ENCODE results near the gene PTPRB.

Gene PTPRB

GRCh38 chr12:70590549-70591226 is 46.5 kb downstream of the PTPRB start:
- FAIRE-seq, result no peak

DNA sequence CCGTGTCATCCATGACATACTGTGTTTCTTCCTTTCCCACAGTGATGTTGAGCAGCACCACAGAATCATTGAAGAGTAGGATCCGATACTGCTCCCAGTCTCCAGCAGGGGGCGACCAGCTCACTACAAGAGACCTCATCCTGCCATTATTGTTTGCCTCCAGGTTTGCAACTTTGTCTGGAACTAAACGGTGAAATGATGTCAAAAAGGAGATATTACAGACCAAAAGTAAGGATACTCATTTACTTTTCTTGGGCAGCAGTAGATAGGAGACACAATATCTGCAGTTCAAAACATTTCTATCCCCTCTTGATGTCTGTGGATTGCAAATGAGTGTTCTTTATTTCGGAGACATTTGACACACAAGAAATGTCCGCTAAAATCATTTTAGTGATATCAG is 47.2 kb downstream of the PTPRB start:
- FAIRE-seq, result no peak

- FAIRE-seq, result no peak
These were observed 52.9 kb downstream of the PTPRB start for GRCh38 chr12:70584332-70584731.

DNA sequence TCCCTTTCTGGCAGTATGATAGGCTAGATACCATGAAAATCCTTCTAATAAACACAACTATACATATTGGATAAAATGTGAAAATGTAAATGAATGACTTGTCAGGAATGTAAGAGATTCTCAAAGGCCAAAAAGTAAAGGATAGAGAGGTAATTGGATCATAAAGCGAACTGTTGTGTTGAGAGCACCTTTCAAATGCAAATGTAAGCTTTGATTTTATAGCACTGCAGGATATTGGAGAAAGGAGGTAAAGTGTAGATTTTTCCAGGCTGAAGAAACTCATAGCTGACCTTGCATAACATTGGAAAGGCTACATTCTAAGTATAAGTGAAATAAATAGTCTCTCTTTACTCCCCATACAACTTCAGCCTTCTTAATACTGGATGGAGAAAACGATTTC is 54.0 kb downstream of the PTPRB start:
- FAIRE-seq, result no peak

- no peak for FAIRE-seq
These were observed 56.0 kb downstream of the PTPRB start for GRCh38 chr12:70581208-70581607.

- FAIRE-seq, result no peak
These were observed 60.0 kb downstream of the PTPRB start for GRCh38 chr12:70577283-70577634.

DNA sequence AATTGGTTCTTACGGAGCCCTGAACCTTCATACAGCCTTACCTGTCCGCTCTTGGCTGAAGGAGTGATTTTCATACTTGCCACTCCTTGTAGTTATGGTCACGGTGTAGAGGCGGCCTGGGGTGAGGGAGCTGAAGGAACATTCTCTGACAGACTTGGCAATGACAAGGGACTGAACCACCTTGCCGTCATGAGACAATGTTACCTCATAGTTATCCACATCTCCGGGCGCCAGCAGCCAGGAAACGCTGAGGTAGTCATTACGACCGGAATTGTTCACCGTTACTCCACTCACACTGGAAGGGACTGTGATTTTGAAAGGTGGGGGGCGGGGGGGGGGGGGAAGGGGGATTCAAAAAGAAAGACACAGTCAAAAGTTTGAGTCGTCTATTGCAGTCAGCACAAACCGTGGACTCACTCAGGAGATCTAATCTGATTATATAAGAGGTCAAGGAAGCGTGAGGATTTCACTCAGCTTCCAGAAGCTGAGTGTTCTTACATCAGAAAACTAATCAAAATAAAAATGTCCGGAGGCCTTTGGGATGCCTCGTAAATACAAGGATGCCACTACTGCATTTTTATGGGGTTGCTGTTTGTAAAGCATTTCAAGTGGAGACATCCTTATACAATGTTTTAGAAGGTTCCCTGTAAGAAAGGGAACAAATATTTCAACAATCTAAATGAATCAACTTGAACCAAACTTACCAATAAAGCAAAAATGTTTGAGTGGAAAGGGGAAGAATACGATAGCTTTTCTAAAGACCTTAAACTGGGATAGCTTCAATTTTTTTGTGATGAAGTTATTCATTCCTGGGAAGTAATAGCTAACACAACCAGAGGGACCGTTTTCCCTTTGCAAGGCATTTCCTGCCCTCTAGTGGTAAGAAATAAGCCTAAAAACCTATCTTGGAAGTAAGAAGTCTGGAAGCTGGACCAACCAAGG is 60.6 kb downstream of the PTPRB start:
- FAIRE-seq, result peak; percentile 93

DNA sequence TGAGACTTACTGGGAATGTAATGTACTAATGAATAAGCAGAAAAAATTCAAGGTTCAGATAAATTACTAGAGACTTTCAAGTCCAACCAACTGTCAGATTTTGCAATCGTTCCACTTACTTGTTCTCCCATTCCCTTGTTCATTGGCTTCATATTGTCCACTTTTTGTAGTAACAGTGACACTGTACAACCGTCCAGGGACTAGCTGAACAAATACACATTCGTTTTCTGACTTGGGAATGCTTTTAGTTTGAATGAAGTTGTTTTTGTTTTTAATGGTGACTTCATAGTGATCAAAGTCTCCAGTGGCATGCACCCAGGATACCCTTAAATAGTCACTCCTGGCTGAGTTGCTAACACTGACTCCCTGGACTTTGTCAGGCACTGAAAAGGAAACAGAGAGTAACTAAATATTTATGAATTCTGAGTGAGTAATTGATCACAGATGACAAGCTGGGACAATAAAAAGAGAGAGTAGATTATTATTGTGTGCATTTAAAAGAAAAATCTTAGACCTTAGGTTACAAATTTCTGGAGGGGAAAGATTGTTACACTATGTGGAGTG is 65.4 kb downstream of the PTPRB start:
- no peak for FAIRE-seq

GRCh38 chr12:70571029-70571428 is 66.2 kb downstream of the PTPRB start:
- no peak for FAIRE-seq

DNA sequence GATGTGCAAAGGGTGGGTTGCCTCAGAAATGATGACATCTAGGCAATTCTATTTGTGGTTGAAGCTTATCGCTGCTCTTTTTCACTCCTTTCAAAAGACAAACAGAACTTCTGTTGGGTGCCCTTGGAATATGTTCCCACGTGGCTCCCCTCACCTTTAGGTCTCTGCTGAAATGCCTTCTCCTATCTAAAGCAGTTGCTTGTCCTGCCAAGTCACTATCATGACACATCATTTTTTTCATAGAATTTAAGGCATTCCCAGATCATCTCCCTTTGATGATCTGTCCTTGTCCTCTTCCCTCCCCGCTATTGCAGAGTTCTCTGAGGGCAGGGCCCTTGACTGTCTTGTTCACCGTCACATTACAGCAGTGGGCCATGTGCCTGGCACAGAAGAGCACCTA is 75.7 kb downstream of the PTPRB start:
- FAIRE-seq, result no peak

DNA sequence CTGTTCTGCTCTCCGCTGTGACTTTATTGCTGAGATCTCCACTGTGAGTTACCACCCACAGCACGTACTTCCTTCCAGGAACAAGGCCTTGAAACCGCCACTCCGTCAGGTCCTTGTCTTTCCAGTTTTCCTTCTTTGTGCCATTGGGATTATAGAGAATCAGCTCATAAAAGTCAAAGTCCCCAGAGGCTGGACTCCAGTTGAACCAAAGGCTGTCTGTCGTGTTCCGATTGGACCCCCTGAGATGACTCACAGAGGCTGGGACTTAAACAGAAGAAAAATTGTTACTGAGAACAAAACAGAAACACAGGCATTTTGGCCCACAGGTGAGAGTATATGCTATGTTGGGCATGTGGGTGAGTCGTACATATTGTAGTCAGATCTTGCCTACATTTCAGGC is 76.6 kb downstream of the PTPRB start:
- no peak for FAIRE-seq

- no peak for FAIRE-seq
These were observed 77.8 kb downstream of the PTPRB start for GRCh38 chr12:70559390-70559789.

DNA sequence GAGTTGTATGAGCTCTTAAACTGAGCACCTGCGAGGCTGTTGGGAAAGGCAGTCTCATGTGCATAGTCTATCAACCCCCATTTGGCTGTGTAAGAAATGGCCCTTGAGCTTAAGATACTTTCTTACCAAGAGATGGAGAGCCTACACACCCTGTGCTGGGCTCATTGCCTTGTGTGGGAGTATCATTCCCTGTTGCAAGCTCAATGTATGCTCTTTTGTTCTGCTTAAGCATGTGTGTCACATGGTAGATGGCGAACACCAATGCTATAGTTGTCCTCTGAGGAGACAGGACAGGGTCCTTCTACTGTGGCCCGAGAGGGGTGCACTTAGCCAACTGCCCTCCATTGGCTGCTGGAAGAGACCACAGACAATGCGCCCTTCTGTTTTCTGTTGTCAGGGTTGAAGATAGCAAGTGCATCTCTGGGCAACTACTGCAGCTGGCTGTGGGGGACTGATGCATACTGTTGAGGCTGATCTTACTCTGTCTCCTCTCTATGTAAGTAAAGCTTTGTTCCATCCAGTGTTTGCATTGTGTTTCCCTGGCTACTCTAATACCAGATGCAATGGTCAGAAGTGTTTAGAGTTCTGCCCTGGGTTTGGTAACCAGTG is 79.5 kb downstream of the PTPRB start:
- no peak for FAIRE-seq

- FAIRE-seq, result no peak
These were observed 80.9 kb downstream of the PTPRB start for GRCh38 chr12:70556179-70556869.

DNA sequence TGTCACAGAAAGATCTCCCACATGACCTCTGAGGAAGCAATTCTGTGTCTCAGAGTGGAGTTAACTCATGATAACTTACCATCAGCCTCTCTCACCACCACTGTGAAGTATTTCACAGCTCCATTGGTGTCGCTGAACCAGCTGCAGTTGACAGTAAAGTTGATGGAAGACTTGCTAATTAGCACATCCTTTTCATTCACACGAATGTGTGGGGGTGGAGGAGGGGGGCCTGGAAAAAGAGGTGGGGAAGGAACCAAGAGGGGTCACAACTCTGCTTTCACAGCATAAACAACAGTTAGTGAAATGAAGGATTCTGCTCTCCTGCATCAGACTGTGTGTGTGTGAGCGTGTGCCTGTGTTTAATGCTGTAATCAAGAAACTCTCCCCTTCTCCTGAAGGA is 82.1 kb downstream of the PTPRB start:
- FAIRE-seq, result no peak

GRCh38 chr12:70553391-70553859 is 83.8 kb downstream of the PTPRB start:
- no peak for FAIRE-seq

- FAIRE-seq, result no peak
These were observed 85.5 kb downstream of the PTPRB start for GRCh38 chr12:70551731-70552130.

GRCh38 chr12:70550180-70550577 is 87.0 kb downstream of the PTPRB start:
- FAIRE-seq, result no peak

- FAIRE-seq, result no peak
These were observed 87.7 kb downstream of the PTPRB start for GRCh38 chr12:70549340-70550179.

DNA sequence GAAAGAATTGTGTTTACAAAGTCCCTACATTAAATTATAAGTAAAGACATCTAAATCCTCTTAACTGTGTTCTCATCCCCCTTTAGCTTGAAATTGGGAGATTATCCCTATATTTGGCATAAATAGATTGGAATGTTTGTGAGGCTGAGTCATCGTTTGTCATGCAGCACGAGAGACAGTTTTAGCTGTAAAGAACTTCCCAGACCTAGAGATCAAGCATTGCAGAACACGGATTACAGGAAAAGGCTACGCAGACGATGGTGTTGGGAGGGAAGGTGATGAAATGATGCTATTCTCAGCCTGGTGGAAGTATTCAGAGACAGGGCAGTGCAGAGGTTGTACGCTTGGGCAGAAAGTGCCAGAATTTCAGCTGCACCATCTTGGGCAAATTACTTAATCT is 93.8 kb downstream of the PTPRB start:
- FAIRE-seq, result no peak

DNA sequence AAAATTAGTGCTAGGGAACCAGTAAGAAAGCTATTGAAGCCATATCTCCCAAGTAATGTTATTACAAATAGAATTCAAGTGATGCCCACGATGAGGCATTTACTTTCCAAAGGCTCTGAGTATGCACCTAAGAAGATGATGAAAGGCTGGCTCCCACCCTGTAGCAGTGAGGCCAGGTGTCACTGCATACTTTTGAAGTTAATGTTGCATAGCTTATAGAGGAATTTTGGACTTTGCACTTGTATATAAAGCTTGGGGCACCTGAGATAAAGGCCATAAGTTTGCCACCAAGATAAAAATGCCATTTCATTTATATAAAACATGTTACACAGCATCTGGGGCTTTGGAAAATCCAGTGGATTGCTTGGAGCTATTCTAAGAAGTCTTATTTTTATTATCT is 96.2 kb downstream of the PTPRB start:
- FAIRE-seq, result no peak

DNA sequence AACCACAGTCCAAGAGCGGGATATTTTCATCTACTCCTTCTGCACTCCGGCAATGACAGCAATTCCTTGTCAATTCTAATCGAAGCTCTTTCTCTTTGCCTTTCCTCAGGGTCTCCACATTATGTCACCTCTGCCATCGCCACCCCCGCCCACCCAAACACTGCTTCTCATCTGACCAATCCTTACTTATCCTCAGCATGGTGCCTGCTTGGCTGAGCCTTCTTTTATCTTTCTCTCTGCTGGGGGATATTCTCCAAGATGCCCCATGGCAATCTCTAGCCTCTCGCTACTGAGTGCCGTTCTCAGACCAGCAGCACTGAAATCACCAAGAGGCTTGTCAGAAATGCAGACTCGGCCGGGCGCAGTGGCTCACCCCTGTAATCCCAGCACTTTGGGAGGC is 100.6 kb downstream of the PTPRB start:
- no peak for FAIRE-seq
